ENCODE measurements around the gene CNTNAP5.

The CNTNAP5 gene

GRCh38 chr2:124482044-124482443 lies 457.0 kb downstream of the CNTNAP5 start:
- DNase-seq = no peak

GRCh38 chr2:124482551-124482950 lies 457.5 kb downstream of the CNTNAP5 start:
- no peak for DNase-seq

- no peak for DNase-seq
Measured at GRCh38 chr2:124485659-124486058, 460.6 kb downstream of the CNTNAP5 start.

- no peak for DNase-seq
Measured at GRCh38 chr2:124489686-124490085, 464.6 kb downstream of the CNTNAP5 start.

- DNase-seq = peak in 1 of 4 experiments; percentile 1
Measured at GRCh38 chr2:124501575-124502152, 476.6 kb downstream of the CNTNAP5 start.

GRCh38 chr2:124514236-124514635 lies 489.1 kb downstream of the CNTNAP5 start:
- no peak for DNase-seq

- no peak for DNase-seq
Measured at GRCh38 chr2:124520953-124521352, 495.9 kb downstream of the CNTNAP5 start.

GRCh38 chr2:124523096-124523495 lies 498.0 kb downstream of the CNTNAP5 start:
- DNase-seq = no peak

GRCh38 chr2:124524155-124524915 lies 499.2 kb downstream of the CNTNAP5 start:
- DNase-seq = no peak

GRCh38 chr2:124526221-124526620 lies 501.1 kb downstream of the CNTNAP5 start:
- DNase-seq = no peak

GRCh38 chr2:124530203-124530602 lies 505.1 kb downstream of the CNTNAP5 start:
- no peak for DNase-seq

- DNase-seq = no peak
Measured at GRCh38 chr2:124533226-124533954, 508.3 kb downstream of the CNTNAP5 start.

- no peak for DNase-seq
Measured at GRCh38 chr2:124534028-124534427, 508.9 kb downstream of the CNTNAP5 start.

- no peak for DNase-seq
Measured at GRCh38 chr2:124535816-124536215, 510.7 kb downstream of the CNTNAP5 start.

GRCh38 chr2:124536591-124536990 lies 511.5 kb downstream of the CNTNAP5 start:
- no peak for DNase-seq

GRCh38 chr2:124538549-124538948 lies 513.5 kb downstream of the CNTNAP5 start:
- DNase-seq = no peak

- no peak for DNase-seq
Measured at GRCh38 chr2:124540805-124541204, 515.7 kb downstream of the CNTNAP5 start.

GRCh38 chr2:124542932-124543640 lies 518.0 kb downstream of the CNTNAP5 start:
- no peak for DNase-seq

GRCh38 chr2:124547700-124548099 lies 522.6 kb downstream of the CNTNAP5 start:
- DNase-seq = no peak

- no peak for DNase-seq
Measured at GRCh38 chr2:124558277-124558905, 533.3 kb downstream of the CNTNAP5 start.

GRCh38 chr2:124559236-124559635 lies 534.1 kb downstream of the CNTNAP5 start:
- DNase-seq = no peak

GRCh38 chr2:124560592-124561112 lies 535.6 kb downstream of the CNTNAP5 start:
- no peak for DNase-seq
